Activated CD4-positive, CD25-positive, alpha-beta regulatory T cell treated with anti-CD3 and anti-CD28 coated beads, Interleukin-2, amount 50 U/mL, for 72 hours (primary cell): ENCODE measurements around the gene DOC2A.
"Not testable (repeated sequence)": the region's sequence is repeated elsewhere in the genome, so short reads cannot be mapped to it uniquely, and the experiment has no call there.

Source experiments
- DNase-seq: peaks from one replicate; pipeline ENCODE4 v3.0.0; 2021

Gene DOC2A

GRCh38 chr16:30010844-30011713 is at the start of gene DOC2A:
Gene DOC2A, minus strand, starts transcription at chr16:30011027. Its CDS starts 805 bp downstream, at chr16:30010222.
- DNase-seq = no peak

GRCh38 chr16:30060346-30060745 is 49.5 kb upstream of the DOC2A start:
- DNase-seq = no peak

DNA sequence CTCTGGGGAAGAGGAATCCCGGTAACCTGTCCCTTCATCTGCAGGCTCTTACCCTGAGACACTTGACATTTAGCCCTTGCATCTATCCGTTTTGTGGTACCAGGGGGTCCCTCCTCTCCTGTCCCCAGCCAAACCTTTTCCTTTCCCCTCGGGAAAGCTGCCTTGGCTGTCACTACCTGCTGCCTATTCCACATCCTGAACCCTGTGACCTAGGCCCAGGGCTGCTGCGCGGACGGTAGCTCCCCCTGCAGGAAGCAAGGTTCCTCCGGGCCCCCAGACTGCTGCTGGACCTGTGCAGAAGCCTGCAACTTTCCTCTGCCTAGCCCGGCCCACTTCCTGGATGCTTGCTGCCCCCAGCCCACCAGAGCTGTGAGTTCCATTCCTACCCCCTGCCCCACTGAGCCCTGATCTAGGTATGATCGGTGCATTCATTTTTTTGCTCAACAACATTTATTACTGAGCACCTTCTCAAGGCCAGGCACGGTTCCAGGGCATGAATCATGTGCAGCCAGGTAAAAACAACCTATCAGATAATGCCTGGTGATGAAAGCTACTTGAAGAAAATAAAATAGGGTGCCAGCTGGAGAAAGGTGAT is 44.2 kb upstream of the DOC2A start:
- peak; percentile 48 for DNase-seq

GRCh38 chr16:30054451-30054850 is 43.6 kb upstream of the DOC2A start:
- no peak for DNase-seq

GRCh38 chr16:30053376-30054015 is 42.7 kb upstream of the DOC2A start:
- DNase-seq = no peak

DNA sequence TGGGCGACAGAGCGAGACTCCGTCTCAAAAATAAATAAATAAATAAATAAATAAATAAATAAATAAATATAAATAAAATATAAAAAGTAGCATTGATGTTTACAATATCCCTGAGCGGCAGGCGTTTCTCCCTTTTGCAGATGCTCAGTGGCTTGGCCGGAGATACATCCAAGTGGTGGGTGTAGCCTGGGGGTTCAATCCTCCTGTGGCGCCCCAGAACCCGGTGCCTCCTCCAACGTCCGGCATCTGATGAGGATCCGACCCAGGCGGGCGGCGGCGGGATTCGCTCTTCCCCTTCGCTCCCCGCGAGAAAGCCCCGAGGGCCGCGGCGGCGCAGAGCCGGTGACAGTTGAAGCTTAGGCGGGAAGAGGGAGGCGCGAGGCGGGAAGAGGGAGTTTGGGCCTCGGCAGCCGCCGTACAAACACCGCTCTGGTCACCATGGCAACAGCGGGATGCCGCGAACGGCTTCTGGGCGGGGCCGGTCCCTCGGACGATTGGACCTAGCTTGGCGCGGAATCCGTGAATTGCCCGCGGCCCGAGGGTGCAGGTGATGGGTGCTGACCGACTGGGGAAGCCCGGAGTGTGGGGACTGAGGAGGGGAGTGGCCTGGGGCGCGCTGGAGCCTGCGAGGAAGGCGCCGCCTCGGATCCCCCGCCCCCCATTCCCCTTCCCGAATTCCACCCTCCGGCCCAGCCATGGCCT is 42.0 kb upstream of the DOC2A start:
- DNase-seq = peak; percentile 94

DNA sequence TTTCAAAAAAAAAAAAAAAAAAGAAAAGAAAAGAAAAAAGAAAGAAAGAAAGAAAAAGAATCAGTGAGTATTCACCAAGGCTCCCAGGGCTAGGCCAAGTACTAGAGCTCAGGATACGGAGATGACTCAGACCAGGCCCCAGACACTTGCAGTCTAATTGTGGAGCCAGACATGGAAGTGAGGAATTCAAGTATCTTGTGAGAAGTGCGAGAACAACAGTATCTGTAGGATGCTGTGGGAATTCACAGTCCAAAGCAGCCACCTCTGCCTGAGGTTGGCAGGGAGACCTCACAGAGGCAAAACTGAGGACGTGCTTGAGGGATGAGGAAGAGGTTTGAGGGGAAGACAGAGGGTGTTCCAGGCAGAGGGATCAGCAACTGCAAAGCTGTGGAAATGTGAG is 40.7 kb upstream of the DOC2A start:
- no peak for DNase-seq

DNA sequence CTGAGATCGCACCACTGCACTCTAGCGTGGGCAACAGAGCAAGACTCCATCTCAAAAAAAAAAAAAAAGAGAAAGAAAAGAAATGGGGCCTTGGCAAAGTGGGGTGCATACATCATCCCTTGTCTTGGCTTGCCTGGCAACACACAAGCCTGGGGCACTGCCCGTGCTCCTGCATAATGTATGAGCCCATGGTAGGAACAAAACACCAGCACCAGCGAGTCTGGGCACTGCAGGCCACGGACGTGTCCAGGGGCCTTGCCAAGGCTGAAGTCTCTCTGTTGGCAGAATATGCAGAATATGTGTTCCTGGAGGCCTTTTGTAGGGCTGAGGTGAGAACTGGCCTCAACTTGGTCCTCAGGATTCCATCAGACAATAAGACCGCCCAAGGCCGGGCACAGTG is 39.0 kb upstream of the DOC2A start:
- no peak for DNase-seq

DNA sequence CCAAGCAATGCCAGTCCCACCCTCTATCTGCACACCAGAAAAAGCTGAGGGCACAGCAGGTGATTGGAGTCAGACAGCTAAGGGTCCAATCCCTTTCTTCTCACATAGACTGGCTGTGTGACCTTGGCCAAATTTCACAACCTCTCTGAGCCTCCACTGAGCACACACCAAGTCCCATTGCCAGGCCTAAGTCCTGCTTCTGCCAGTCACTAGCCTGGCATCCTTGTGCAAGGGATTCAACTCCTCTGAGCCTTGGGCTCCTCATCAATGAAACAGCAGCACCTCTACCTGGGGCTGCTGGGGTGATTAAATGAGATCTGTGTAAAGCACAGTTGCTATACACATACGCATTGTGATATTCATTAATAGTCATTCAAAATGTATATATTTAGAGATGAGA is 35.8 kb upstream of the DOC2A start:
- no peak for DNase-seq

GRCh38 chr16:30046178-30046577 is 35.4 kb upstream of the DOC2A start:
- no peak for DNase-seq

- DNase-seq = no peak
Measured at GRCh38 chr16:30041841-30042240, 31.0 kb upstream of the DOC2A start.

DNA sequence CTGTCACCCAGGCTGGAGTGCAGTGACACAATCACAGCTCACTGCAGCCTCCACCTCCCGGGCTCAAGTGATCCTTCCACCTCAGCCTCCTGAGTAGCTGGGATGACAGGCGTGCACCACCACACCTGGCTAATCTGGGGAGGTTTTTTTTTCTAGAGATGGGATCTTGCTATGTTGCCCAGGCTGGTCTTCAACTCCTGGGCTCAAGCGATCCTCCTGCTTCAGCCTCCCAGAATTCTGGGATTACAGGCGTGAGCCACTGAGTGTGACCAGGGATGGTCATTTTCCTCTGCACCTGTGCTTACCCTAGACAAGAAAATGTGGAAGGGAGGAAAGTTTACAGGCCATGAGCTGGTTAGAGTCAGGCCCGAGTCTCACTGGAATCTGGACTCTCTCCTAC is 29.9 kb upstream of the DOC2A start:
- DNase-seq = not testable (repeated sequence)

- DNase-seq = no peak
Measured at GRCh38 chr16:30040221-30040620, 29.4 kb upstream of the DOC2A start.

DNA sequence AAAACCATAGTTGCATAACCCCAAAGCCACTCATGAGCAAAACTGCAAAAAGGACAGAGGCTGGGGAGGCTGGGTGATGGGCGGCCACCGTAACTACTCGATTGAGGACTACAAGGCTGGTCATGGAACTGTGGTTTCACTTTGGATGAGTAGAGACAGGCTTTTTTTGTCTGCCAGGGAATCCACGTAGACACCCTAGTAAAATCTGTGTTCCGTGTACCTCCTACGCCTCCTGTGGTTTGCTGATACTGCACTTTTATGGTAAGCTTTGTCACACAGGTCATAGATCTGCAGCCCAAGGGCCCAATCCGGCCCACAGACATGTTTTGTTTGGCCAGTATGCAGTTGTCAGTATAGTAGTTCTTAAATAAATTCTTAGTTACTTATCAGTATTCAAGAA is 22.4 kb upstream of the DOC2A start:
- DNase-seq = no peak

DNA sequence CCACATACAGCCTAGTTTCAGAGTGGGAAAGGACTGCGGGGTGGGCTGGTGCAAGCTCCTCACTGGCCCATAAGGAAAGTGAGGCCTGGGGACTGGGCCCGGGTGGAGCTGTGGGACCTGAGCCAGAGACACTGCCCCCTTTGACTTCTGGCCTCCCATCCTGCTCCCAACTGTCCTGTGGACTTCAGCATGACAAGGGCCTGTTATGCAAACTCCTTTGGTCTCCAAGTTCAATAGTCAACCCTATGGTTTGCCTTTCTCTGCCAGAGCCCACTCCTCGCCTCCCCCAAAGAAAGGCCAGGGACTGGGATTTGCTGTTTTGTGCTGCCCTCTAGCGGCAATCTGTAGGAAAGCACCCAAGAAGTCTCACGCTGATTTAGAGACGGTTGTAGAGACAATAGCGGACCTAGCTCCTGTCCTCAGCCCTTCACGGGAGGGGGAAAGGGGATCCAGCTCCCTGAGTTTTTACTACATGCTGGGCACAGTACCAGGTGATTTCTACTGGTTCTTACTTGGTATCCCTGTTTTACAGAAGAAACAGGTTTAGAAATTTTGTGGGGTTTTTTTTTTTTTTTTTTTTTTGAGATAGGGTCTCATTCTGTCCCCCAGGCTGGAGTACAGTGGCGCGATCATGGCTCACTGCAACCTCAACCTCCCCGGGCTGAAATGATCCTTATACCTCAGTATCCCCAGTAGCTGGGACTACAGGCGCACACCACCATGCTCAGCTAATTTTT is 21.4 kb upstream of the DOC2A start:
- peak; percentile 62 for DNase-seq

DNA sequence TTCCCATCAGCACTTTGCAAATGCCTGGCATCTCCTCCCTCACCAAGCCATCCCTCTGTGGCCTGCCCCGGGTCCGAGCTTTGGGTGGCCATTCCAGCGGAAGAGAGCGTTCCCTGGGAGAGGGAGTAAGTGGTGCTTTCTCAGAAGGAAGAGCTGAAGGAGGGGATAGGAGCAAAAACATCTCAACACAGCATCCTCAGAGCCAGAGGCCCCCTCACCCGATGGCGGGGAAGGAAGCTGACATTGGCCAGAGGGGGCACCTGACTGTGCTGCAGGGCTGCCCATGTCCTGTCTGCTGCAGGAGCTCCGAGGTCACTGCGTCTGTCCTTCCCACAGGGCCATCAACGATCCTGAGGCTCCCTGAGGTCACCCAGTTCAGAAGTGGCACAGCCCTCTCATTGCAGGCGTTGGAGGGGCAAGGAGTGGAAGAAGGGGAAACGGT is 20.7 kb upstream of the DOC2A start:
- no peak for DNase-seq

- DNase-seq = no peak
Measured at GRCh38 chr16:30030841-30031413, 20.1 kb upstream of the DOC2A start, which contains the start of gene TLCD3B. Gene TLCD3B, minus strand, starts transcription at chr16:30031271. Its CDS starts 744 bp downstream, at chr16:30030527.

GRCh38 chr16:30030011-30030685 is 19.3 kb upstream of the DOC2A start:
- DNase-seq = no peak

GRCh38 chr16:30028438-30029076 is 17.7 kb upstream of the DOC2A start:
- no peak for DNase-seq

DNA sequence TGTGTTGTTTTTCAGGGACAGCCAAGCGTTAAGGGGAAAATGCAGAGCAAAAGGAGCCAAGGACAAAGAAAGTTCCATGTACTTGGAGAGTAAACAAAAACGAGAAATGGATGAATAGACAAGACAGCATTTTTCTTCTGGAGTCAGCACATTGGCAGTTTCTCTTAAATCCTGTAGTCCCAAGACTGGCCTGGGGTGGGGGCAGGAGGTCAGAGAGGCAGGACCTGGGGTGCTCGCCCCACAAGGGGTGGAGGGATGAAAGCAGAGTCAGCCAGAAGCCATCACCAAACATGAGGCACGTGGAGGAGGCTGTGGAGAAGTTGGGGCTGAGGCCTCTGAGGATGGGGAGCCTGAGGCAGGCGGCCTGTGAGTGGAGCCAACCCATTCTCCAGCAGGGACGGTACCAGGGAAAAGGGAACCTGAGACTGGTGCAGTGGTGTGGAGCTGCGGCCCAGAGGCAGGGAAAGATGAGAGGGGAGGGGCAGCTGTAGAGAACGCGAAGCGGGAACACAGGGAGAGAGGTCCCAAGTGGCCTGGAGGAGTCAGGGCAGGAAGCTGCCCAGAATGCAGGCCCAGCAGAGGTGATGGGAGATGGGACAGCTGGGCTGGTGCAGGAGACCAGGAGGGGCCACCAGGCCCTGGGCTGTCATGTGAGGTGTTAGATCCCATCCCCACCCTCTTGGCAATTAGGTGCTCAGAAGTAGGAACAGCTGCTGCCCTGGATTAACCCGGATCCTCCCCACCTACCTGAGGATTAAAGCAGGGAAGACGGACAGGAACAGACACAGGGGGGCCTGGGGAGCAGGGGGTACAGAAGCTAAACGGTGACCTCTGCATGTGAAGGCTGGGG is 17.0 kb upstream of the DOC2A start:
- DNase-seq = no peak
